Neural cell (in vitro differentiated cells): Measurements from ENCODE around the gene NOC2L. TPM values are rescaled to one million over a fixed set of nuclear protein-coding genes. Genes with fewer than 3 reads are reported as not detected.

ENCODE experiments used
- H2AFZ ChIP-seq: fragments of 200-600, 300-800 bp; sonication (generic), shearing (Covaris generic); 2 replicates; pipeline ENCODE4 v1.6.0; 2014; ENCODE audit warnings: low read depth, mild to moderate bottlenecking, antibody characterized with exemption, low read length, moderate library complexity
- H3F3A ChIP-seq: fragments of 200-600 bp; shearing (Covaris generic); 2 replicates; pipeline ENCODE4 v1.6.1; 2016; ENCODE audit warnings: mild to moderate bottlenecking, moderate library complexity, mixed read lengths, antibody characterized with exemption, low read length; ENCODE audit not compliant: insufficient read depth, poor library complexity, severe bottlenecking
- H3K27ac ChIP-seq: fragments of 200-600, 300-800 bp; sonication (generic), shearing (Covaris generic); 2 replicates; pipeline ENCODE4 v1.5.1; 2014; ENCODE audit warnings: mild to moderate bottlenecking, low read length, moderate library complexity
- H3K27me3 ChIP-seq: fragments of 300-800, 200-600 bp; sonication (generic), shearing (Covaris generic); 2 replicates; pipeline ENCODE4 v1.6.0; 2014; ENCODE audit warnings: mild to moderate bottlenecking, low read depth, low read length, moderate library complexity; ENCODE audit not compliant: insufficient read depth
- H3K36me3 ChIP-seq: fragments of 300-800, 200-600 bp; sonication (generic), shearing (Covaris generic); 2 replicates; pipeline ENCODE4 v1.5.1; 2014; ENCODE audit warnings: mild to moderate bottlenecking, antibody characterized with exemption, low read length, moderate library complexity; ENCODE audit not compliant: insufficient read depth
- H3K4me2 ChIP-seq: fragments of 300-800, 200-600 bp; sonication (generic), shearing (Covaris generic); 2 replicates; pipeline ENCODE4 v1.6.0; 2014; ENCODE audit warnings: mild to moderate bottlenecking, low read length
- H3K4me3 ChIP-seq: fragments of 300-800, 200-600 bp; sonication (generic), shearing (Covaris generic); 2 replicates; pipeline ENCODE4 v1.5.1; 2014; ENCODE audit warnings: mild to moderate bottlenecking, low read length, moderate library complexity
- H3K79me2 ChIP-seq: fragments of 200-600 bp; shearing (Covaris generic); replicated peaks from 2 replicates; pipeline ENCODE4 v1.6.0; 2014; ENCODE audit warnings: mild to moderate bottlenecking, low read length, moderate library complexity; ENCODE audit not compliant: insufficient read depth
- H3K9ac ChIP-seq: fragments of 300-800, 200-600 bp; sonication (generic), shearing (Covaris generic); 2 replicates; pipeline ENCODE4 v1.6.1; 2016; ENCODE audit warnings: mild to moderate bottlenecking, low read length, mixed read lengths
- H3K9me2 ChIP-seq: fragments of 200-600 bp; shearing (Covaris generic); 2 replicates; pipeline ENCODE4 v1.6.1; 2016; ENCODE audit warnings: mild to moderate bottlenecking, low read length, mixed read lengths; ENCODE audit not compliant: insufficient read depth
- H3K9me3 ChIP-seq: fragments of 200-600, 300-800 bp; sonication (generic), shearing (Covaris generic); 2 replicates; pipeline ENCODE4 v1.6.1; 2016; ENCODE audit warnings: mild to moderate bottlenecking, mixed run types, low read length, moderate library complexity, mixed read lengths
- H4K20me1 ChIP-seq: fragments of 200-600 bp; shearing (Covaris generic); 2 replicates; pipeline ENCODE4 v1.6.1; 2016; ENCODE audit warnings: mild to moderate bottlenecking, mixed run types; ENCODE audit not compliant: insufficient read depth
- CTCF ChIP-seq: fragments of 450-650 bp; IDR thresholded peaks from 2 replicates; pipeline ENCODE4 v1.5.1; 2014; ENCODE audit warnings: antibody characterized with exemption, mild to moderate bottlenecking, moderate library complexity; ENCODE audit not compliant: poor library complexity, severe bottlenecking
- EP300 ChIP-seq: fragments of 450-650 bp; conservative IDR thresholded peaks from 2 replicates; pipeline ENCODE4 v1.6.1; 2014; ENCODE audit warnings: antibody characterized with exemption, mild to moderate bottlenecking, moderate library complexity; ENCODE audit not compliant: poor library complexity, severe bottlenecking
- EZH2 ChIP-seq: fragments of 200-600, 300-800 bp; shearing (Covaris generic), sonication (generic); IDR thresholded peaks from 2 replicates; pipeline ENCODE4 v1.6.1; 2014; ENCODE audit warnings: antibody characterized with exemption, low read length, borderline replicate concordance, mild to moderate bottlenecking; ENCODE audit not compliant: insufficient read depth, poor library complexity, severe bottlenecking
- MXI1 ChIP-seq: fragments of 450-650 bp; conservative IDR thresholded peaks from 2 replicates; pipeline ENCODE4 v1.6.1; 2014; ENCODE audit warnings: antibody characterized with exemption, mild to moderate bottlenecking; ENCODE audit not compliant: poor library complexity, severe bottlenecking
- POLR2AphosphoS5 ChIP-seq: IDR thresholded peaks from 2 replicates; pipeline ENCODE4 v1.6.1; 2012
- RAD21 ChIP-seq: fragments of 450-650 bp; conservative IDR thresholded peaks from 2 replicates; pipeline ENCODE4 v1.6.1; 2014; ENCODE audit warnings: antibody characterized with exemption, mild to moderate bottlenecking, moderate library complexity
- REST ChIP-seq: IDR thresholded peaks from 2 replicates; pipeline ENCODE4 v1.6.1; 2012; ENCODE audit warnings: borderline replicate concordance
- SMC3 ChIP-seq: fragments of 450-650 bp; conservative IDR thresholded peaks from 2 replicates; pipeline ENCODE4 v1.6.1; 2014; ENCODE audit warnings: antibody characterized with exemption, mild to moderate bottlenecking, moderate library complexity; ENCODE audit not compliant: poor library complexity
- TAF1 ChIP-seq: IDR thresholded peaks from 2 replicates; pipeline ENCODE4 v1.6.1; 2012; ENCODE audit warnings: low read depth
- polyA plus RNA-seq: library from polyadenylated mRNA; depleted of rRNA; stranded (reverse); fragments of >200 nt; gene quantifications from 2 replicates; pipeline ENCODE4 v1.2.3, GENCODE V29; 2014

NOC2L gene
- polyA plus RNA-seq, 1 donor from 2014 or later, result 77.2 TPM

- TF ChIP-seq REST (no peak), SMC3 (no peak), EZH2 (no peak), MXI1 (no peak), EP300 (no peak), TAF1 (no peak), POLR2AphosphoS5 (no peak), RAD21 (no peak), CTCF (no peak)
- no peaks in the 10 kb centered on the region for H3K9me2 ChIP-seq
- H3K4me3 ChIP-seq, result peak overlapping the region; percentile 65
- H3F3A ChIP-seq, result no peaks in the 10 kb centered on the region
- H4K20me1 ChIP-seq, result no peaks in the 10 kb centered on the region
- H2AFZ ChIP-seq, result no peak overlapping the region
- H3K9me3 ChIP-seq, result no peaks in the 10 kb centered on the region
- H3K9ac ChIP-seq, result peak overlapping the region; percentile 63
- H3K4me2 ChIP-seq, result no peak overlapping the region
- no peaks in the 10 kb centered on the region for H3K36me3 ChIP-seq
- H3K27ac ChIP-seq, result no peak overlapping the region
- peaks cover 7% of the 10 kb centered on the region for H3K79me2 ChIP-seq
- no peaks in the 10 kb centered on the region for H3K27me3 ChIP-seq
These were observed 791 bp upstream of the NOC2L start for GRCh38 chr1:959731-960362.

GRCh38 chr1:956636-957035 lies 2.4 kb downstream of the NOC2L start:
- Histone ChIP-seq H3K9me3 (no peaks in the 10 kb centered on the region), H3F3A (no peaks in the 10 kb centered on the region), H3K4me3 (no peak overlapping the region), H3K9me2 (no peaks in the 10 kb centered on the region), H3K4me2 (no peak overlapping the region), H3K27ac (no peak overlapping the region), H2AFZ (no peak overlapping the region), H3K27me3 (no peaks in the 10 kb centered on the region), H3K36me3 (no peaks in the 10 kb centered on the region), H3K9ac (no peak overlapping the region), H3K79me2 (peaks cover 7% of the 10 kb centered on the region), H4K20me1 (no peaks in the 10 kb centered on the region)
- no peak for TF ChIP-seq SMC3
- TF ChIP-seq RAD21, result no peak
- TF ChIP-seq REST, result no peak
- TF ChIP-seq EZH2, result no peak
